ENCODE measurements around the gene MISP3.

Gene MISP3

GRCh38 chr19:14111486-14111885 lies 38.9 kb downstream of the MISP3 start:
- H3K9me3 ChIP-seq (ENCODE audit: control insufficient read depth, insufficient read depth, low read length) = no peaks in the 10 kb centered on the region
- peaks cover 26% of the 10 kb centered on the region for H3K4me1 ChIP-seq (ENCODE audit: control insufficient read depth, low read length)
- H3K4me2 ChIP-seq (ENCODE audit: low read length) = no peak overlapping the region
- H3F3A ChIP-seq (ENCODE audit: control insufficient read depth, insufficient read depth) = peaks cover 4% of the 10 kb centered on the region; the same call in 1 of the 2 replicates
- H3K4me3 ChIP-seq (ENCODE audit: low read length) = no peak overlapping the region
- no peak overlapping the region for H3K27ac ChIP-seq (ENCODE audit: low read depth, low read length)
- TF ChIP-seq EZH2phosphoT487 (IDR thresholded peaks at IDR 0.05; ENCODE audit: borderline replicate concordance, low read length) = no peak
- TF ChIP-seq CTCF (IDR thresholded peaks at IDR 0.05; ENCODE audit: low read depth, low read length, poor library complexity, severe bottlenecking) = no peak
- no peaks in the 10 kb centered on the region for H3K27me3 ChIP-seq (ENCODE audit: control insufficient read depth, low read length)
- H4K20me1 ChIP-seq (ENCODE audit: control insufficient read depth, insufficient read depth, low read depth, low read length) = 0 out of 2 replicates have a peak, but pooled peaks cover 5% of the 10 kb centered on the region
- H3K36me3 ChIP-seq (ENCODE audit: control insufficient read depth, low read length) = no peaks in the 10 kb centered on the region
- H3K79me2 ChIP-seq (ENCODE audit: control insufficient read depth, low read length) = peaks cover 28% of the 10 kb centered on the region
- no peaks in the 10 kb centered on the region for H3K9me2 ChIP-seq (replicated peaks; ENCODE audit: control insufficient read depth, low read length)

- Histone ChIP-seq H3F3A (ENCODE audit: control insufficient read depth, insufficient read depth) (peaks cover 4% of the 10 kb centered on the region; the same call in 1 of the 2 replicates), H3K27ac (ENCODE audit: low read depth, low read length) (no peak overlapping the region), H3K27me3 (ENCODE audit: control insufficient read depth, low read length) (no peaks in the 10 kb centered on the region), H3K4me3 (ENCODE audit: low read length) (no peak overlapping the region), H3K79me2 (ENCODE audit: control insufficient read depth, low read length) (peaks cover 36% of the 10 kb centered on the region), H3K36me3 (ENCODE audit: control insufficient read depth, low read length) (no peaks in the 10 kb centered on the region), H4K20me1 (ENCODE audit: control insufficient read depth, insufficient read depth, low read depth, low read length) (0 out of 2 replicates have a peak, but pooled peaks cover 5% of the 10 kb centered on the region), H3K4me1 (ENCODE audit: control insufficient read depth, low read length) (peaks cover 32% of the 10 kb centered on the region), H3K9me2 (replicated peaks; ENCODE audit: control insufficient read depth, low read length) (no peaks in the 10 kb centered on the region), H3K9me3 (ENCODE audit: control insufficient read depth, insufficient read depth, low read length) (no peaks in the 10 kb centered on the region), H3K4me2 (ENCODE audit: low read length) (no peak overlapping the region)
- no peak for TF ChIP-seq EZH2phosphoT487 (IDR thresholded peaks at IDR 0.05; ENCODE audit: borderline replicate concordance, low read length)
- no peak for TF ChIP-seq CTCF (IDR thresholded peaks at IDR 0.05; ENCODE audit: low read depth, low read length, poor library complexity, severe bottlenecking)
These were observed 39.6 kb downstream of the MISP3 start for GRCh38 chr19:14112051-14112808.

GRCh38 chr19:14112809-14113385 lies 40.3 kb downstream of the MISP3 start:
- Histone ChIP-seq H3K9me3 (ENCODE audit: control insufficient read depth, insufficient read depth, low read length) (no peaks in the 10 kb centered on the region), H3K27me3 (ENCODE audit: control insufficient read depth, low read length) (no peaks in the 10 kb centered on the region), H3K27ac (ENCODE audit: low read depth, low read length) (no peak overlapping the region), H3K4me1 (ENCODE audit: control insufficient read depth, low read length) (peaks cover 32% of the 10 kb centered on the region), H3K9me2 (replicated peaks; ENCODE audit: control insufficient read depth, low read length) (no peaks in the 10 kb centered on the region), H3F3A (ENCODE audit: control insufficient read depth, insufficient read depth) (peaks cover 4% of the 10 kb centered on the region; the same call in 1 of the 2 replicates), H3K36me3 (ENCODE audit: control insufficient read depth, low read length) (no peaks in the 10 kb centered on the region), H3K79me2 (ENCODE audit: control insufficient read depth, low read length) (peaks cover 36% of the 10 kb centered on the region), H3K4me2 (ENCODE audit: low read length) (no peak overlapping the region), H3K4me3 (ENCODE audit: low read length) (no peak overlapping the region), H4K20me1 (ENCODE audit: control insufficient read depth, insufficient read depth, low read depth, low read length) (0 out of 2 replicates have a peak, but pooled peaks cover 5% of the 10 kb centered on the region)
- TF ChIP-seq EZH2phosphoT487 (IDR thresholded peaks at IDR 0.05; ENCODE audit: borderline replicate concordance, low read length) = no peak
- no peak for TF ChIP-seq CTCF (IDR thresholded peaks at IDR 0.05; ENCODE audit: low read depth, low read length, poor library complexity, severe bottlenecking)

All from DOHH2 (cell line).